HG03378 (cell line): ENCODE results near the gene SFTPB.
"Not testable (repeated sequence)": the region's sequence is repeated elsewhere in the genome, so short reads cannot be mapped to it uniquely, and the experiment has no call there.

Experiments used
- ATAC-seq: cut with Tn5 transposase; IDR thresholded peaks from one replicate; pipeline ENCODE4 v1.9.1; 2021; ENCODE audit warnings: mild to moderate bottlenecking, moderate library complexity; ENCODE audit not compliant: unreplicated experiment

Gene SFTPB

GRCh38 chr2:85678794-85679672, 11.0 kb upstream of the SFTPB start:
- ATAC-seq, result peak; percentile 65

GRCh38 chr2:85678377-85678776, 10.4 kb upstream of the SFTPB start:
- ATAC-seq, result no peak

- ATAC-seq, result no peak
These were observed 8.0 kb upstream of the SFTPB start for GRCh38 chr2:85675866-85676548.

GRCh38 chr2:85675427-85675826, 7.4 kb upstream of the SFTPB start:
- no peak for ATAC-seq

GRCh38 chr2:85674417-85674816, 6.4 kb upstream of the SFTPB start:
- no peak for ATAC-seq

- ATAC-seq, result no peak
These were observed 5.8 kb upstream of the SFTPB start for GRCh38 chr2:85673716-85674375.

GRCh38 chr2:85672456-85672855, 4.5 kb upstream of the SFTPB start:
- ATAC-seq, result no peak

- ATAC-seq, result not testable (repeated sequence)
These were observed 2.4 kb upstream of the SFTPB start for GRCh38 chr2:85670416-85670815.

GRCh38 chr2:85669549-85669948, 1.6 kb upstream of the SFTPB start:
- peak; percentile 77 for ATAC-seq

GRCh38 chr2:85668857-85669142, 801 bp upstream of the SFTPB start:
- no peak for ATAC-seq

GRCh38 chr2:85667561-85668008, 414 bp downstream of the SFTPB start:
- no peak for ATAC-seq

- ATAC-seq, result no peak
These were observed 1.3 kb downstream of the SFTPB start for GRCh38 chr2:85666435-85667316.

GRCh38 chr2:85666016-85666415, 2.0 kb downstream of the SFTPB start:
- ATAC-seq, result no peak

- no peak for ATAC-seq
These were observed 2.6 kb downstream of the SFTPB start for GRCh38 chr2:85665264-85665937.

- ATAC-seq, result no peak
These were observed 4.1 kb downstream of the SFTPB start for GRCh38 chr2:85663594-85664565.

- ATAC-seq, result no peak
These were observed 5.0 kb downstream of the SFTPB start for GRCh38 chr2:85662899-85663593.

- no peak for ATAC-seq
These were observed 6.7 kb downstream of the SFTPB start for GRCh38 chr2:85661139-85661858.

GRCh38 chr2:85660725-85661124, 7.3 kb downstream of the SFTPB start:
- ATAC-seq, result no peak
